Spinal cord (tissue), 10 donors: ENCODE data around the gene DAB1. TPM values are rescaled to one million over a fixed set of nuclear protein-coding genes. Genes with fewer than 3 reads are reported as not detected.

Experiments used
- DNase-seq, 6 donors: peaks; one replicate each; pipeline versions ENCODE4 v3.0.0 to v3.0.0-alpha.2; 2013 to 2015; ENCODE audit warnings: low spot score in 6 of 6, low read depth in 4 of 6
- H3K27ac ChIP-seq: one replicate; pipeline ENCODE4 v1.5.1; 2013; ENCODE audit warnings: low read depth, low read length, control low read depth
- H3K27me3 ChIP-seq: one replicate; pipeline ENCODE4 v1.6.1; 2013; ENCODE audit warnings: low read length; ENCODE audit not compliant: control insufficient read depth, insufficient read depth
- H3K36me3 ChIP-seq: one replicate; pipeline ENCODE4 v1.6.1; 2013; ENCODE audit warnings: low read length; ENCODE audit not compliant: control insufficient read depth, insufficient read depth
- H3K4me1 ChIP-seq: one replicate; pipeline ENCODE4 v1.6.1; 2013; ENCODE audit warnings: low read length; ENCODE audit not compliant: control insufficient read depth, insufficient read depth
- H3K4me3 ChIP-seq: one replicate; pipeline ENCODE4 v1.5.1; 2013; ENCODE audit warnings: low read depth, low read length, control low read depth
- H3K9me3 ChIP-seq: one replicate; pipeline ENCODE4 v1.6.1; 2013; ENCODE audit warnings: low read length; ENCODE audit not compliant: control insufficient read depth, insufficient read depth
- WGBS: methylation state at CpG from one replicate; pipeline ENCODE4 v1.1.5; 2013; ENCODE audit warnings: missing lambda C conversion rate; ENCODE audit not compliant: insufficient coverage; 5-methylcytosine and 5-hydroxymethylcytosine counted together
- polyA plus RNA-seq, 2 donors: library from polyadenylated mRNA; unstranded; fragments of 120-200 nt; gene quantifications; one replicate each; pipeline ENCODE4 v1.2.1, GENCODE V29; 2013; ENCODE audit not compliant: insufficient read length in 2 of 2
- total RNA-seq, 2 donors: library from RNA; depleted of rRNA in 1 of 2; stranded (reverse); fragments of 120-200 nt in 1 of 2; fragments of >200 nt in 1 of 2; gene quantifications; one replicate each; pipeline versions ENCODE4 v1.2.3 to v1.2.4, GENCODE V29; 2013 to 2014
- donor health status: healthy.

DAB1 gene
- total and polyA plus RNA-seq, 4 donors: 8.3 to 27.9 (median 16.9) TPM

DNA sequence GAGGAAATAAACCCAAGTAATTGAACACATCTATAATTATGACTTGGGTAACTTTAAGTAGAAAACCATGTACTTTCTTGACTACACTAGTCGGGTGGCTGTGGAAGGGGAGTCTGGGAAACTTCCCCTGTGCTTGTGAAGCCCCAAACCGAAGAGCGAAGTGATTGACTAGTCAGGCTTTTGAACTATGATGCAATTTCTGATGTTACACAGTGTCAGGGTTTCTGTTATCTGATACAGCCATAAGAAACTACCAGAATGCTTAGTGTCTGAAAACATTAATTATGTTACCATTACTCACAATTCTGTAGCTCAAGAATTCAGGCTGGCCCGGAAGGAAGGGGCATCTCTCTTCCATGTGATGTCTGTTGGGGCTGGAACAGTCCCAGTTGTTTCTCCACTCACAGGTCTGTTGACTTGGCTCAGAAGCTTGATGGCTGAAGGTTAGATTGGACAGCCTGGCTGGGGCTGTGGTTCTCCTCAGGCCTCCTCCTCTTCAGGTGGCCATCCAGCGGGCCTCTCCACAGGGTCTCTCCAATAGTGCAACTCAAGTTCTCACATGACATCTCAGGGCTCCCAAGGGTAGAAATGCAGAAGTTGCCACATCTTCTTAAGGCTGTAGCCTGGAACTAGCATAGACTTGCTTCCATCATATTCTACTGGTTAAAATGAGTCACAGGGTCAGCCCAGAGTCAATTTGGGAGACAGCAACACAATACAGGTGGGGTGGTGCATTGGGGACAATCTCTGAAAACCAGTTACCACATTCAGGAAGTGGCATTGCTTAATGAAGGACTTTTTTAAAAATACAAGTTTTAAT lies 449.7 kb downstream of the DAB1 start:
- Histone ChIP-seq H3K9me3 (no peaks in the 10 kb centered on the region), H3K4me3 (no peak overlapping the region), H3K4me1 (no peaks in the 10 kb centered on the region), H3K27me3 (no peaks in the 10 kb centered on the region), H3K36me3 (no peaks in the 10 kb centered on the region), H3K27ac (no peak overlapping the region)
- WGBS: 100% methylated on average over 1 of the region's 5 CpGs
- DNase-seq: no peak

DNA sequence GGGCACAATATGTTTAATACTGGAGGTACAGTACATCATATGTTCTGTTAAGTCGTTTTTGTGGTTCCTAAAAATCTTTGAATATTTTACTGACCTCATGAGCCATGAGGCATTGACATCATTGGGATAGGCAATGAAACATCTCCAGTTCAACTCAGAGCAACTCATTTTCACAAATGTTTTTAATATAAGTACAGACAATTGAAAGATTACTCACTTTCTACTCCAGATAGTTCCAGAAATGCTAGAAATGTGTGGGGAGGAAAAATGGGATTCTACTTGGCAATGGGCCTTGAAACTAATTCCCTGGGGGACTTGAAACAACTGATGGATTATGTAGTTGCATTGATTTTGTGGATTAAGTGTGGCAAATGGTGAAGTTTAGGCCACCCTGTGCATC lies 450.9 kb downstream of the DAB1 start:
- Histone ChIP-seq H3K4me3 (no peak overlapping the region), H3K36me3 (no peaks in the 10 kb centered on the region), H3K27ac (no peak overlapping the region), H3K27me3 (no peaks in the 10 kb centered on the region), H3K4me1 (no peaks in the 10 kb centered on the region), H3K9me3 (no peaks in the 10 kb centered on the region)
- no CpG with 5 or more reads among the region's 1 CpG for WGBS
- no peak for DNase-seq

DNA sequence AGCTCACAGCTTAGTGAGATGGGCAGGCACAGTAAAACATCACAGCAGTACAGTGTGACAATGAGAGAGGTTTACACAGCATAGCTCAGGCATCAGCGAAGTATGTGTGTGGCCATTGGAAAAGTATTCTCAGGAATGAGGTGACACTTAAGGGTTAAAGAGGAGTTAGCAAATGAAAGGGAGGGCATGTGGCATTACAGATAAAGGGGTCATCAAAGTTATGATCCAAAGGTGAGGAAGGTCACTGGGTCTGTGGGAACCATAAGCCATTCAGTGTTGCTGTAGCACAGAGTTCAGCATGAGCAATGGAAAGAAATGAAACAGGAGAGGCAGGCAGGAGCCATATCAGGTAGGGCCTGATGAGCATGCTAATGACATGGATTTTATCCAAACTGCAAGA lies 453.6 kb downstream of the DAB1 start:
- 88% methylated on average over 1 of the region's 1 CpG for WGBS

DNA sequence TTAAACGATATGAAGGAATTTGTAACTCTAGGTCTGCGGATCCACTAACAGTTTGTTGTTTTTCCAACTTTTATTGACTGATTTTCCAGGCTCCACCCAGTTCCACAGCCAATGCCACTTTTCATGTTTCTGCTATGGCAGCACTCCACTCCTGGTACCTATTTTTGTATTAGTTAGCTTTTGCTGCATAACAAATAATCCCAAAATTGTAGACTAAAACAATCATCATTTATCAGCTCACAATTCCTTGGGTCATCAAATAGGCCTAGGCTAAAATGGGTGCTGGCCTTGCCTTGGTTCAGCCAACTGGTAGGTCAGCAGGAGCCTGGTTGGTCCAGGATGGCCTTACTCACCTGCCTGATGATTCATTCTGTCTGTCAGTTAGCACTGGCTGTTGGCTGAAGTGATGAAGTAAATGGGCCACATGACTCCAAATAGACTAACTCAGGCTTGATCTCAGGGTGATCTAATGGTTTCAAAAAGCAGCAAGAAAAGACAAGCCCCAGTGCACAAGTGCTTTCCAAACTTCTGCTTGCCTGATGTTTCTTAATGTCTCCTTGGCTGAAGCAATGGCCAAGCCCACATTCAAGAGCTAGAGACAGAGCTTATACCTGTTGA lies 454.9 kb downstream of the DAB1 start:
- H3K36me3 ChIP-seq: no peaks in the 10 kb centered on the region
- DNase-seq: no peak
- no CpG with 5 or more reads among the region's 2 CpGs for WGBS
- no peak overlapping the region for H3K27ac ChIP-seq
- H3K4me1 ChIP-seq: no peaks in the 10 kb centered on the region
- H3K9me3 ChIP-seq: no peaks in the 10 kb centered on the region
- H3K4me3 ChIP-seq: no peak overlapping the region
- no peaks in the 10 kb centered on the region for H3K27me3 ChIP-seq

More for the DNA sequence above, 453.6 kb downstream of the DAB1 start:
- Histone ChIP-seq H3K4me1 (no peaks in the 10 kb centered on the region), H3K27ac (no peak overlapping the region), H3K9me3 (no peaks in the 10 kb centered on the region), H3K4me3 (no peak overlapping the region), H3K36me3 (no peaks in the 10 kb centered on the region), H3K27me3 (no peaks in the 10 kb centered on the region)
- no peak for DNase-seq

DNA sequence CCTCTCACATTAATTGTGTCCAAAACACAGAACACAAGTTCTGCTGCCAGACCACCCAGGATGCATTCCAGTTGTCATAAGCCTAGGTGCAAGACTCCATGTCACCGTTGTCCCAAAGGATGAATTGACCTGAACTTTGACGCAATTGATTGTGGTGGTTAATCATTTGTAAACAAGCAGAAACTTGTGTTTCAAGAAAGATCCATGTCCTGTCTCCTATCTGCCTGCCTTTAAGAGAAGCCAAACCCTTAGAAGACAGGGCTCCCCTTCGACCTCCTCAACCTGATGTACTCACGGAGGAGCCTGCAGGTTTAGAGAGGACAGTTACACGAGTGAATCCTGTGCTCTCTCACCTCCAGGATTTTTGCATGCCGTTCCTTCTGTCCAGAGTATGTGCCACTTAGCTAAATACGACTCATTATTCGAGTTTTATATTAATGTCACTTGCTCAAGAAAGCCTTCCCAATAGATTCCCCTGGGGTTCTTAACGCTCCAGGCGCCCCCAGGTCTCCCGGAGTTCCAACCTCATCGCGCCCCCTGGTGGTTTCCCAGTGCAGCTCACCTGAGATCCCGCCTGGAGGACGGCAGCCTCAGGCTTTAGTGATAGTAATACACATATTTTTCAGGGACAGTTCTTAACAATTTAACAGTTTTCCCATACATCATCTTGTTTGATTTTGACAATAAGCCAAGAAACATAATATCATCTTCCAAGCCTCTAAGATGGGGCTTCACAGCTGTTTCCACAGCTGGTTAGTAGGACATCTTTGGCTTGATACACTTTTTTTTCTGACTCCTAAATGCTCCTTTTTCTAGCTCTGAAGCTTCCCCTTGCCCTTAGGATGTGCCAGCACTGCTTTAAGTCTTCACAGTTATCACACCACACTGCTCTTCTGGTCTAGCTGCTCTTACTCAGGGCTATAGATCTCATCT lies 455.7 kb downstream of the DAB1 start:
- H3K36me3 ChIP-seq: no peaks in the 10 kb centered on the region
- H3K27ac ChIP-seq: no peak overlapping the region
- no peaks in the 10 kb centered on the region for H3K27me3 ChIP-seq
- WGBS: 40% methylated on average over 11 of the region's 15 CpGs
- H3K4me3 ChIP-seq: no peak overlapping the region
- DNase-seq: no peak
- H3K4me1 ChIP-seq: no peaks in the 10 kb centered on the region
- no peaks in the 10 kb centered on the region for H3K9me3 ChIP-seq

DNA sequence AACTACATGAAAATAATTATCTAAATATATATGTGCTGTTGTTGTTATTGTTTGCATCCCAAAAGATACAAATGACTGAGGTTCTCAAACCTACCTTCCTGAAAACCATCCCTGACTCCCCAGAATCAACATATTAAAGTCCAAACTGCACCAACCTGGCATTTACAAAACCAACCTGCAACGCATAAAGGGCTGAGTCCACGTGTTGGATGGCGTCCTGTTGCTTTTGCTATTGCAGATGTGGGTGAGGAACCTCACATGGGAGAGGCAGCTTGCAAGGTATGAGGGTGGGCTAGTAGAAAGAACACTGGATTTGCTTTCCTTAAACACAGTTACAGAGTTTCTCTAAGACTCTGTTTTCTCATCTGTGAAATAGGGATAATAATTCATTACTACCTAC lies 456.5 kb downstream of the DAB1 start:
- no peak overlapping the region for H3K4me3 ChIP-seq
- H3K9me3 ChIP-seq: no peaks in the 10 kb centered on the region
- H3K36me3 ChIP-seq: no peaks in the 10 kb centered on the region
- no peak for DNase-seq
- H3K4me1 ChIP-seq: no peaks in the 10 kb centered on the region
- no peaks in the 10 kb centered on the region for H3K27me3 ChIP-seq
- WGBS: no CpG with 5 or more reads among the region's 3 CpGs
- no peak overlapping the region for H3K27ac ChIP-seq

DNA sequence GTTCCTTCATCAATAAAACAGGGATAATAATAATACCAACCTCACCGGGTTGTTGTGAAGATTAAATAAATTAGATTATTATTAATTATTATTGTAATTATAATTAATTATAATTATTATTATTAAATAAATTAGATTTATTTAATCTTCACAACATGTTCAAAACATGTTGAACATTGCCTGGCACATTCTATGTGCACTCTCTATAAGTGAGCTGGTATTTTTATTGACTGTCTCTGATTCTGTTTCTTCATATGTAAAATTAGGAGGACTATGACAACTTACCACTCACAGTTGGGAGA lies 457.2 kb downstream of the DAB1 start:
- Histone ChIP-seq H3K4me1 (no peaks in the 10 kb centered on the region), H3K36me3 (no peaks in the 10 kb centered on the region), H3K27me3 (no peaks in the 10 kb centered on the region), H3K9me3 (no peaks in the 10 kb centered on the region), H3K4me3 (no peak overlapping the region), H3K27ac (no peak overlapping the region)
- no CpG with 5 or more reads among the region's 1 CpG for WGBS
- no peak for DNase-seq

DNA sequence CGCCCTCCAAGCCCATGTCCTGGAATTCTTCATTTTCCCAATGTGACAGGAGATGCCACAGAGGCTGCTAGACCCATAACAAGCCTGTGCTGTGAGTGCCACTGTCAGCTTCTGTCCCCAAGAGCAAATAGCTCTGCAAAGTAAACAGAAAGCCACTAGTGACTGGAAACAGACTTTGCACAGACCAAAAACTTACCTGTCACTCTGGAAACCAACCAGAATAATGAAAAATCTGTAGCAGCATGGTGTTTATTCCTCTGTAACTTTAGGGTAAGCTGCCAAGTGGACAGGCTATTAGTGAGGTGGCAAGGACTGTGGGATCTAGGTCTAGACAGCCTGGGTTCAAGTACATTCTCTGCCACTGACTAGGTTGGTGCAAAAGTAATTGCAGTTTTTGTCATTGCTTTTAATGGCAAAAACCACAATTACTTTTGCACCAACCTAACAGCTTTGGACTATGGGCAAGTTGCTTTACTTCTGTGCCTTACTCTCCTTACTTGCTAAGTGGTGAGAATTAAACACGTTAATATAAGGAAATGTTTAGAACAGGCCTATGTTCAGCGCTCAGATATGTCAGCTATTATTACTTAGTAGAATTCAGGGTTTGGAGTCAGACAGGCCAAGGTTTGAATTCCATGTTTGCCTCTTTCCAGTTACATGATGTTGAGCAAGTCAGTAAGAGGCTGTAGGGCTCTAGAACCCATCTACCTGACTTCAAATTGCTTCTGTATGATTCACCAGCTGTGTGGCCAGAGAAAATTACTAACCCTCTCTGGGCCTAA lies 457.8 kb downstream of the DAB1 start, which contains the start of gene C8B:
C8B (minus strand) TSS at position 100 of the 782 bp plus-strand sequence; CDS start at position 33, 67 bp downstream.
- H3K9me3 ChIP-seq: no peaks in the 10 kb centered on the region
- no peaks in the 10 kb centered on the region for H3K27me3 ChIP-seq
- DNase-seq: no peak
- no peaks in the 10 kb centered on the region for H3K36me3 ChIP-seq
- H3K4me3 ChIP-seq: no peak within 1 kb of the TSS
- no peak within 1 kb of the TSS for H3K27ac ChIP-seq
- WGBS: 100% methylated on average over 2 of the region's 3 CpGs
- no peaks in the 10 kb centered on the region for H3K4me1 ChIP-seq

DNA sequence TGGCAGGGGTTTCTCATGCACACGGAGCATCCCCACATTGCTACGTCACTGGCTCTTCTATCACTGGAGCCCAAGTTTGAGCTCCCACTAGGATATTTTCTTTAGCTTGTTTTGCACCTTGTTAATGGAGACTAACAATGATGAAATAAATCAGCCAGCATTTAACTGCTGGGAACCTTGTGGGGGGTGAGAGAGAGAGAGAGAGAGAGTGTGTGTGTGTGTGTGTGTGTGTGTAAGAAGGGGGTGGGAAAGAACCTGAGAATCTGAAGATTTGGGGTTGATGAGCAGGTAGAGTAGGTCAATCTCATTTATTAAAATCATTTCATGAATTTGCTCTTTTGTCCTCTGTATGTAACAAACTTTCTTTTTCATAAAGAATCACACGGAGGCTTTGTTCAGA lies 458.7 kb downstream of the DAB1 start:
- no peak for DNase-seq
- Histone ChIP-seq H3K36me3 (no peaks in the 10 kb centered on the region), H3K27ac (no peak overlapping the region), H3K4me3 (no peak overlapping the region), H3K27me3 (no peaks in the 10 kb centered on the region), H3K9me3 (no peaks in the 10 kb centered on the region), H3K4me1 (no peaks in the 10 kb centered on the region)
- WGBS: no CpG with 5 or more reads among the region's 3 CpGs
